Dermis microvascular lymphatic vessel endothelial cell (primary cell): ENCODE measurements around the gene PAPLN. TPM values are rescaled to one million over a fixed set of nuclear protein-coding genes. Genes with fewer than 3 reads are reported as not detected.

Source experiments
- DNase-seq, 2 donors: peaks; one replicate each; pipeline versions ENCODE4 v3.0.0 to v3.0.0-alpha.2; 2010; ENCODE audit warnings: low read depth in 2 of 2
- total RNA-seq: library from RNA; depleted of rRNA; stranded (reverse); fragments of >200 nt; gene quantifications from 2 replicates; pipeline ENCODE4 v1.2.1, GENCODE V29; 2014

The PAPLN gene
- total RNA-seq, 1 donor from 2014 or later, result 30.4 TPM

- DNase-seq, result no peak
Measured at GRCh38 chr14:73243748-73244147, 6.4 kb downstream of the PAPLN start.

- DNase-seq, result no peak
Measured at GRCh38 chr14:73244541-73245290, 7.4 kb downstream of the PAPLN start.

- peak in 1 of 2 donors; percentile 54 for DNase-seq
Measured at GRCh38 chr14:73245480-73246325, 8.4 kb downstream of the PAPLN start.

DNA sequence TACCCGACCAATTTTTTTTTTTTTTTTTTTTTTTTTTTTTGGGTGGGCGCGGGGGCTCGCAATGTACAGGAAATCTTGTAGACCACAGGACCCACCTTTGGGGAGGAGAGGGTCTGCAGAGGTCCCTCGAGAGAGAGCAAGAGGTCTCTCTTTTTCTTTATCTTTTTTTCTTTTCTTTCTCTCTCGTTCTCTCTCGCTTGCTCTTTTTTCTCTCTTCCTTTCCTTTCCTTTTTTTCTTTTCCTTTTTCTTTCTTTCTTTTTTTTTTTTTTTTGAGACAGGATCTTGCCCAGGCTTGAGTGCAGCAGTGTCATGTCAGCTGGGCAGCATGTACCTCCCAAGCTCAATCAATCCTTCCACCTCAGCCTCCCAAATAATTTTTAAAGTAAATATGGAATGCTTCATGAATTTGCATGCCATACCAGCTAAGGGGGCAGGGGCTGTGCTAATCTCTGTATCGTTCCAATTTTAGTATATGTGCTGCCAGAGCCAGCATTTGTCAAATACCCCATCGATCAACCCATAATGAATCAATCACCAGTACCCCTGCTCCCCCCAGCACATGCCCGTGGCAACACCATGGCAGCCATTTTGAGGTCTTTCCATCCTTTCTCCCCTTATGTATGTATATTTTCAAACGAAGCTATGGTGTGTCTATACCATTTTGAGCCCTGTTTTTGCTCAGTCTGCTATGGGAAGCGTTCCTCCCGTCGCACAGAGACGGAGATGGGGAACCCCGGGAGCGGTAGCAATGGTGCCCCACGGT is 9.3 kb downstream of the PAPLN start:
- no peak for DNase-seq

- no peak for DNase-seq
Measured at GRCh38 chr14:73248108-73248868, 11.0 kb downstream of the PAPLN start.

DNA sequence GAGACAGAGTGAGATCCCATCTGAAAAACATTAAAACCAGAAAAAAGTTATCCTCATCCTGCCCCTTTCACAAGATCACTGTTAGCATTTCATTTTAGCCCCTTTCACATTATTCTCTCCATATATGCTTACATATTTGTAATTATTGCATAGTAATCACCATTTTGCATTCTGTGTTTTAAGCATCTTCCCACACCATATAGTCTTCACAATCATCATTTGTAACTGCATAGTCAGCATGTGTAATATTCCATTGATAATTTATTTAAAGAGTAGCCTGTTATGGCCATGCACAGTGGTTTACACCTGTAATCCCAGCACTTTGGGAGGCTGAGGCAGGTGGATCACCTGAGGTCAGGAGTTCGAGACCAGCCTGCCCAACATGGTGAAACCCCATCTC is 11.8 kb downstream of the PAPLN start:
- DNase-seq, result no peak

DNA sequence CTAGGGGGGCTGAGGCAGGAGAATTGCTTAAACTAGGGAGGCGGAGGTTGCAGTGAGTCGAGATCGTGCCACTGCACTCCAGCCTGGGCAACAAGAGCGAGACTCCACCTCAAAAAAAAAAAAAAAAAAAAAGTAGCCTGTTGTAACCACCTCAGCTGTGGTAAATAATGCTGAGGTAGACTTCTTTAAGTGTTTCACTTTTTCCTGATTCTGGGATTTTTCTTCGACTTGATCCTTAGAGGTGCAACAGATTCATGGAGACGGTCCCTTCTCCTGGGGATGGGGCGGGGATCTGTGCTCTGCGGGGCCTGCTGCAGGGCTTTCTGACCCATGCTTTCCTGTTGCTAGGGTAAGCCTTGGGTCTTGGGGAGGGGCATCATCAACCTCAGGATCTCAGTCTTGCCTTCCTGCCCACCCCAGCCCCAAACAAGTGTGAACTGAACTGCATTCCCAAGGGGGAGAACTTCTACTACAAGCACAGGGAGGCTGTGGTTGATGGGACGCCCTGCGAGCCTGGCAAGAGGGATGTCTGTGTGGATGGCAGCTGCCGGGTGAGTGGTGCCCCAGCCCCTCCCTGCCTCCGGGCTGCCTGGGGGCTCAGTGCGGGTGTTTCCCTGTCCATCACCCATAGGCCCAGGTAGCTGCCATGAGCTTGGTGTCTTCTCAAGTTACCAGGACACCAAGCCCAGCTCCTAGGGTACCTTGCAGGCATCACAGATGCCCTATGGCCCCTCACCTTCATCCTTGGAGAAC is 12.4 kb downstream of the PAPLN start:
- no peak for DNase-seq

DNA sequence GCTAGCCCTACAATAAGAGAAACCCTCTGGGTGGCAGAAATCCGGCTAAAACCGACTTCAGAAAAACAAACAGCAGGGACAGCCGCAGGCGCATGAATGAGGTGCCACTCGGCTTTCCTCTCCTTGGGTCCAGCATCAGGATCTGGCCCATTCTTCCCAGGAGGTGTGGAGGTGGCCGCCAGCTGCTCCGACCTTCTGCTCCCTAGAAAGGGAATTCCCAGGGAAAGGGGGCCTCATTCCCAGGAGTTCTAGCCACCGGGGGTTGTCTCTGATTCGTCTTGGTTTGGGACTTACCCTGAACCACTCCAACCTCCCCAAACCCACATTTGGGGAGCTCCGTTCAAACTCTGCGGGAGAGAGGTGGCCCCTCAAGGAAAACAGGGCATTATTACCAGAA is 13.0 kb downstream of the PAPLN start:
- DNase-seq, result no peak

DNA sequence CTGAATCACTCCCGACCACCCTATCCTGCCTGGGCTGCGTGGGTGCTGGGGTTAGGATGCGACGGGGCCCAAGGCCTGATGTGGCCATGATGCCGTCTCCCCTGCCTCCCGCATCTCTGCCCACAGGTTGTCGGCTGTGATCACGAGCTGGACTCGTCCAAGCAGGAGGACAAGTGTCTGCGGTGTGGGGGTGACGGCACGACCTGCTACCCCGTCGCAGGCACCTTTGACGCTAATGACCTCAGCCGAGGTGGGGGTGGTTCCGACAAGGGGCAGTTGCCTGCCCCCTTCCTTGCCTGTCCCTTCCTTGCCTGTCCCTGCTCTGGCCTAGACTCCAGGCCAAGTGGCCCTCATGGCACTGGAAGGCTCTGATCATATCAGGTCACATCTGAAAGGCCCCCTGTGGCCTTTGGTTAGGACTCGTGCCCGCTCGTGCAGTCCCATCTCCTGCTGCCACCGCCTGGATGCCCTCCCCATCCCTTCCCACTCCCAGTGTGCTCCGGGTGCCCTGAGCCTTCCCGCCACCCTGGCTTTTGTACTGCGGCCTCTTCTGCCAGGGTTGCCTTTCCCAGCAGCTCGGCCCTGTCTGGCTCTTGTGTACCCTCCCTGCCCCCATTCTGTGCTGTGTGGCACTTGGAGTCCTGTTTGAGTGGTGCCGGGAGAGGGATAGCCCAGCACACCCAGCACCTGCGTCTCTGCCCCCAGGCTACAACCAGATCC is 13.6 kb downstream of the PAPLN start:
- no peak for DNase-seq

DNA sequence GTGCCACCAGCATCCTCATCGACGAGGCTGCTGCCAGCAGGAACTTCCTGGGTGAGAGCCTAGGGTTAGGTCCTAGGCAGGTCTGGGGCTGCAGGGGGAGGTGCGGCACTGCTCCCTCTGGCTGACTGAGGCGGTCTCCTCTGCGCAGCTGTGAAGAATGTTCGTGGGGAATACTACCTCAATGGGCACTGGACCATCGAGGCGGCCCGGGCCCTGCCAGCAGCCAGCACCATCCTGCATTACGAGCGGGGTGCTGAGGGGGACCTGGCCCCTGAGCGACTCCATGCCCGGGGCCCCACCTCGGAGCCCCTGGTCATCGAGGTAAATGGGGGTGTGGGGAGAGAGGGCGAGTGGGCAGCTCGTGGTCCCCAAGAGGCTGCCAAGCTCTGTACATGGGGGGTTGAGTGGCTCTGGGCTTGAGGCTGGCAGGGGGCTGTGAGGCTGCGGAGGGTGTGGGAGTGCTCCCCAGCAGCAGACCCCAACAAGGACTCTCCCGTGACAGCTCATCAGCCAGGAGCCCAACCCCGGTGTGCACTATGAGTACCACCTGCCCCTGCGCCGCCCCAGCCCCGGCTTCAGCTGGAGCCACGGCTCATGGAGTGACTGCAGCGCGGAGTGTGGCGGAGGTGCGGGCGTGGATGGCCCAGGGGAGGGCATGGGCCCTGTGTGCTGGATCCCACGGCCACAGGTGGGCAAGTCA is 14.4 kb downstream of the PAPLN start:
- DNase-seq, result no peak

- no peak for DNase-seq
Measured at GRCh38 chr14:73252491-73253322, 15.4 kb downstream of the PAPLN start.

DNA sequence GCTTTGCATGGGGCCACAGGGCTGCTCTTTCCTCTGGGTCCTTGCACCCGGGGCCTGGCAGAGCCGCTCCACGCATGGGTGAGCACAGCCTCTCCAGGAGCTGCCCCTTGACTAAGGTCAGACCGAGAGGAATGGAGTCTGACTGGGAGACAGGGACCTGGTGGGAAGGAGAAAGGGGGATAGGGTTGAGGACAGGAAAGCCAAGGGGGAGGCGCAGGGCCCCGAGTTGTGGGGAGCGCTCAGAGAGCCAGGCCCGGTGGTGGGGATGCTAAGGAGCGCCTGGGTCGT is 16.0 kb downstream of the PAPLN start:
- no peak for DNase-seq

DNA sequence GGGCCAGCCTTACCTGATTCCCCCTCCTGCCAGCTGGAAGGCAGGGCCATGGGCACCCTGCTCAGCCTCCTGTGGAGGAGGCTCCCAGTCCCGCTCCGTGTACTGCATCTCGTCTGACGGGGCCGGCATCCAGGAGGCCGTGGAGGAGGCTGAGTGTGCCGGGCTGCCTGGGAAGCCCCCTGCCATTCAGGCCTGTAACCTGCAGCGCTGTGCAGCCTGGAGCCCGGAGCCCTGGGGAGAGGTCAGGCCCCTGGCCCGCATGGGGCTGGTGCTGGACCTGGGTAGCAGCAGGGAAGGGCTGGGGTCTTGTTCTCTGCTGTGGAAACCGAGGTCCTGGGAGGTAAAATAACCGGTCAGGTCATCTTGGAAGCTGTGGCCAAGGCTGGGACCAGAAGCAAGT is 16.4 kb downstream of the PAPLN start:
- no peak for DNase-seq

- DNase-seq, result no peak
Measured at GRCh38 chr14:73254247-73255004, 17.1 kb downstream of the PAPLN start.

DNA sequence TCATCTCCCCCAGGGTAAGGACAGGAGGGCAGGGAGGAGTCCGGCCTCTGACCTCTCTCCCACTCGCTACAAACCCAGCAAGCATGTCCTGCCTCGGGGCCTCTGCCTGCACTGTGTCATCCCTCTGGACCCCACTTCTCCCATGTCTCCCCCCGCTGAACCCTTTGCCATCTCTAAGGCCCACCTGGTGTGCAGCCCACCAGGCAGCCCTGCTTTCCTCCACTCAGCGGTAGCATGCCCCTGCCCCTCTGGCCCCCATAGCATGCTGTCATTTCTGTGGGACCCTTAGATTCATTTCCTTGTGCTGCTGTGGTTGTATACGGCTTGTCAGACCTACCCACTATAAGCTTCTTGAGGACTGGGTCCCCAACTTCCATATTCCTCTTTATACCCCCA is 17.7 kb downstream of the PAPLN start:
- DNase-seq, result no peak

GRCh38 chr14:73255693-73256225 is 18.5 kb downstream of the PAPLN start:
- no peak for DNase-seq

- DNase-seq, result no peak
Measured at GRCh38 chr14:73258076-73258475, 20.8 kb downstream of the PAPLN start.
